HepG2 (cell line): Measurements from ENCODE around the gene SCUBE1. TPM values are rescaled to one million over a fixed set of nuclear protein-coding genes. Genes with fewer than 3 reads are reported as not detected.

Experiments used
- ATF7 ChIP-seq, 2 experiments: fragments of 450-650 bp in 1 of 2; sonication (generic) in 1 of 2; formaldehyde crosslinking in 1 of 2; IDR thresholded peaks; 2 replicates each; pipeline versions ENCODE4 v1.4.0 to v1.6.1; 2016 to 2020; ENCODE audit warnings: antibody characterized with exemption in 1 of 2, mild to moderate bottlenecking in 1 of 2, missing genetic modification reagents in 1 of 2
- ELF1 ChIP-seq: sonication (generic); formaldehyde crosslinking; IDR thresholded peaks from 2 replicates; pipeline ENCODE4 v1.4.0; 2020; ENCODE audit warnings: missing genetic modification reagents
- FOXC1 ChIP-seq: sonication (generic); formaldehyde crosslinking; IDR thresholded peaks from 2 replicates; pipeline ENCODE4 v1.8.0; 2022; ENCODE audit warnings: mild to moderate bottlenecking, missing genetic modification reagents, borderline replicate concordance
- NFIB ChIP-seq: sonication (generic); formaldehyde crosslinking; IDR thresholded peaks from 2 replicates; pipeline ENCODE4 v1.9.0; 2021; ENCODE audit warnings: missing genetic modification reagents, mild to moderate bottlenecking, borderline replicate concordance
- YEATS2 ChIP-seq: sonication (generic); formaldehyde crosslinking; IDR thresholded peaks from 2 replicates; pipeline ENCODE4 v1.4.0; 2020; ENCODE audit warnings: missing genetic modification reagents, borderline replicate concordance
- ZNF329 ChIP-seq: sonication (generic); formaldehyde crosslinking; IDR thresholded peaks from 2 replicates; pipeline ENCODE4 v1.9.0; 2021; ENCODE audit warnings: low read depth, mild to moderate bottlenecking, missing genetic modification reagents
- polyA plus RNA-seq, 8 experiments: library from polyadenylated mRNA; depleted of rRNA in 3 of 8; stranded (reverse) in 7 of 8; unstranded in 1 of 8; fragments of >200 nt; fragmentation: Illumina TruSeq in 4 of 8; extraction: Trizol in 4 of 8; gene quantifications; 2 replicates each; pipeline versions ENCODE4 v1.2.1 to v1.2.3, GENCODE V29; 2011 to 2016; ENCODE audit warnings: low read depth in 4 of 8, missing spikeins in 1 of 8, mixed read lengths in 1 of 8; ENCODE audit not compliant: insufficient read depth in 1 of 8
- total RNA-seq, 5 experiments: library from RNA; depleted of rRNA; stranded (reverse); fragments of >200 nt; fragmentation: Illumina TruSeq; extraction: Trizol; gene quantifications; 2 replicates each; pipeline ENCODE4 v1.2.3, GENCODE V29; 2016; ENCODE audit warnings: low read depth in 1 of 5
- TF ChIP-seq, protein P1 (sequence below): sonication (generic); formaldehyde crosslinking; IDR thresholded peaks from 2 replicates; pipeline ENCODE4 v1.5.0; 2020; ENCODE audit warnings: missing genetic modification reagents
- TF ChIP-seq, protein P2 (sequence below): sonication (generic); formaldehyde crosslinking; IDR thresholded peaks from 2 replicates; pipeline ENCODE4 v1.4.0; 2020; ENCODE audit warnings: low read depth, missing genetic modification reagents
- TF ChIP-seq, protein P3 (sequence below): sonication (generic); formaldehyde crosslinking; IDR thresholded peaks from 2 replicates; pipeline ENCODE4 v1.8.1; 2023; ENCODE audit warnings: missing genetic modification reagents, inconsistent platforms, borderline replicate concordance
- TF ChIP-seq, protein P4 (sequence below): sonication (generic); formaldehyde crosslinking; IDR thresholded peaks from 2 replicates; pipeline ENCODE4 v1.4.0; 2020; ENCODE audit warnings: missing genetic modification reagents
- TF ChIP-seq, protein P5 (sequence below): sonication (generic); formaldehyde crosslinking; IDR thresholded peaks from 2 replicates; pipeline ENCODE4 v1.5.1; 2020; ENCODE audit warnings: mild to moderate bottlenecking, moderate library complexity, missing genetic modification reagents
- TF ChIP-seq, protein P6 (sequence below): sonication (generic); formaldehyde crosslinking; IDR thresholded peaks from 2 replicates; pipeline ENCODE4 v1.8.1; 2023; ENCODE audit warnings: mild to moderate bottlenecking, missing genetic modification reagents, borderline replicate concordance
- TF ChIP-seq, protein P7 (sequence below): sonication (generic); formaldehyde crosslinking; IDR thresholded peaks from 2 replicates; pipeline ENCODE4 v1.9.0; 2021; ENCODE audit warnings: missing genetic modification reagents, borderline replicate concordance

Gene SCUBE1
- total and polyA plus RNA-seq, 2 of the 13 experiments (the other 11 are each of a cell fraction or from before 2014, with no cell fraction given): under 0.01 to 0.05 TPM

DNA sequence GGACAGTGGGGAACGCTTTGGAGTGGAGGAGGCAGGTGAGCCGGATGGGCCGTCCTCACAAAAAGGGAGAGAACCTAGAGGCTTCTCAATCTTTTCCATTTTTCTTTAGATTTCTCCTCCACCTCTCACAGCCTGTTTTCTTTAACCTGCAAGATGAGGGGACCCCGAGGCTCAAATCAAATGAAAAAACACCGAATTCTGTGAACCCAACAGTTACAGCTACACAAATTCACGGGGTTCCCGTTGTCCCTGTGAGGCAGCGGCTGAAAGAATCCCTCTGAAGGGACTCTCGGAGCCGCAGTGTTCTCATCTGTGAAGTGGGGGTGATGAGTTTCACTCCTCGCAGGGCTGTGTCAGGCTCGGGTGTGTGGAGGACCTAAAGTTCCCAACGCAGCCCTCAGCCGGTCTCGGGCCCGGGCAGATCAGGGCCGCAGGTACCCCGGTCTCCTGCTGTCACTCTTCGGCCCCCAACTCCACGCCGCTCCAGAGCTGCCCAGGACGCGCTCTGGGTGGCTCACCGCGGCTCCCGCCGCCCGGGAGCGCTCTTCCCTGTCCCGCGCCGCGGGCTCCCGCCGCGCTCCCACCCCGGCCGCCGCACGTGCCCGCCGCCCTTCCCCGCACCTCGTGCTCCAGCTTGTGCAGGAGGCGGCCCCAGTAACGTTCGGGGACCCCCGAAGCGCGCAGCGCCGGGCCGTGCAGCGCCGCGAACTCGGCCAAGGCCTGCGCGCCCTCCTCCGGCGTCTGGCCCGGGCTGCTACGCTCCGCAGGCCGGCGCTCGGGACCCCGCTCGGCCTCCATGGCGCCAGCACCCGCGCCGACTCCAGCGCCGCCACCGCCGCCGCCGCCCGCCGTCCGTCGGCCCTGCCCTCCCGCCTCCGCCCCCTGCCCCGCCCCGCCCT, 156.7 kb downstream of the SCUBE1 start, which contains the start of gene TTLL12 (continued):
- TF ChIP-seq, protein P1, sequence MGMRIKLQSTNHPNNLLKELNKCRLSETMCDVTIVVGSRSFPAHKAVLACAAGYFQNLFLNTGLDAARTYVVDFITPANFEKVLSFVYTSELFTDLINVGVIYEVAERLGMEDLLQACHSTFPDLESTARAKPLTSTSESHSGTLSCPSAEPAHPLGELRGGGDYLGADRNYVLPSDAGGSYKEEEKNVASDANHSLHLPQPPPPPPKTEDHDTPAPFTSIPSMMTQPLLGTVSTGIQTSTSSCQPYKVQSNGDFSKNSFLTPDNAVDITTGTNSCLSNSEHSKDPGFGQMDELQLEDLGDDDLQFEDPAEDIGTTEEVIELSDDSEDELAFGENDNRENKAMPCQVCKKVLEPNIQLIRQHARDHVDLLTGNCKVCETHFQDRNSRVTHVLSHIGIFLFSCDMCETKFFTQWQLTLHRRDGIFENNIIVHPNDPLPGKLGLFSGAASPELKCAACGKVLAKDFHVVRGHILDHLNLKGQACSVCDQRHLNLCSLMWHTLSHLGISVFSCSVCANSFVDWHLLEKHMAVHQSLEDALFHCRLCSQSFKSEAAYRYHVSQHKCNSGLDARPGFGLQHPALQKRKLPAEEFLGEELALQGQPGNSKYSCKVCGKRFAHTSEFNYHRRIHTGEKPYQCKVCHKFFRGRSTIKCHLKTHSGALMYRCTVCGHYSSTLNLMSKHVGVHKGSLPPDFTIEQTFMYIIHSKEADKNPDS (CRISPR knock-in tag): no peak
- no peak for TF ChIP-seq ATF7 (IDR thresholded peaks at IDR 0.05)
- no peak for TF ChIP-seq ATF7 (CRISPR knock-in tag; IDR thresholded peaks at IDR 0.05)
- no peak; the same call in 1 of the 2 replicates for TF ChIP-seq FOXC1 (CRISPR knock-in tag)
- no peak for TF ChIP-seq NFIB (CRISPR knock-in tag)
- no peak for TF ChIP-seq ELF1 (CRISPR knock-in tag)
- TF ChIP-seq, protein P2, sequence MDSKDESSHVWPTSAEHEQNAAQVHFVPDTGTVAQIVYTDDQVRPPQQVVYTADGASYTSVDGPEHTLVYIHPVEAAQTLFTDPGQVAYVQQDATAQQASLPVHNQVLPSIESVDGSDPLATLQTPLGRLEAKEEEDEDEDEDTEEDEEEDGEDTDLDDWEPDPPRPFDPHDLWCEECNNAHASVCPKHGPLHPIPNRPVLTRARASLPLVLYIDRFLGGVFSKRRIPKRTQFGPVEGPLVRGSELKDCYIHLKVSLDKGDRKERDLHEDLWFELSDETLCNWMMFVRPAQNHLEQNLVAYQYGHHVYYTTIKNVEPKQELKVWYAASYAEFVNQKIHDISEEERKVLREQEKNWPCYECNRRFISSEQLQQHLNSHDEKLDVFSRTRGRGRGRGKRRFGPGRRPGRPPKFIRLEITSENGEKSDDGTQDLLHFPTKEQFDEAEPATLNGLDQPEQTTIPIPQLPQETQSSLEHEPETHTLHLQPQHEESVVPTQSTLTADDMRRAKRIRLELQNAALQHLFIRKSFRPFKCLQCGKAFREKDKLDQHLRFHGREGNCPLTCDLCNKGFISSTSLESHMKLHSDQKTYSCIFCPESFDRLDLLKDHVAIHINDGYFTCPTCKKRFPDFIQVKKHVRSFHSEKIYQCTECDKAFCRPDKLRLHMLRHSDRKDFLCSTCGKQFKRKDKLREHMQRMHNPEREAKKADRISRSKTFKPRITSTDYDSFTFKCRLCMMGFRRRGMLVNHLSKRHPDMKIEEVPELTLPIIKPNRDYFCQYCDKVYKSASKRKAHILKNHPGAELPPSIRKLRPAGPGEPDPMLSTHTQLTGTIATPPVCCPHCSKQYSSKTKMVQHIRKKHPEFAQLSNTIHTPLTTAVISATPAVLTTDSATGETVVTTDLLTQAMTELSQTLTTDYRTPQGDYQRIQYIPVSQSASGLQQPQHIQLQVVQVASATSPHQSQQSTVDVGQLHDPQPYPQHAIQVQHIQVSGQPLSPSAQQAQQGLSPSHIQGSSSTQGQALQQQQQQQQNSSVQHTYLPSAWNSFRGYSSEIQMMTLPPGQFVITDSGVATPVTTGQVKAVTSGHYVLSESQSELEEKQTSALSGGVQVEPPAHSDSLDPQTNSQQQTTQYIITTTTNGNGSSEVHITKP (CRISPR knock-in tag): no peak
- TF ChIP-seq, protein P3, sequence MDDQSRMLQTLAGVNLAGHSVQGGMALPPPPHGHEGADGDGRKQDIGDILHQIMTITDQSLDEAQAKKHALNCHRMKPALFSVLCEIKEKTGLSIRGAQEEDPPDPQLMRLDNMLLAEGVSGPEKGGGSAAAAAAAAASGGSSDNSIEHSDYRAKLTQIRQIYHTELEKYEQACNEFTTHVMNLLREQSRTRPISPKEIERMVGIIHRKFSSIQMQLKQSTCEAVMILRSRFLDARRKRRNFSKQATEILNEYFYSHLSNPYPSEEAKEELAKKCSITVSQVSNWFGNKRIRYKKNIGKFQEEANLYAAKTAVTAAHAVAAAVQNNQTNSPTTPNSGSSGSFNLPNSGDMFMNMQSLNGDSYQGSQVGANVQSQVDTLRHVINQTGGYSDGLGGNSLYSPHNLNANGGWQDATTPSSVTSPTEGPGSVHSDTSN: no peak
- TF ChIP-seq, protein P4, sequence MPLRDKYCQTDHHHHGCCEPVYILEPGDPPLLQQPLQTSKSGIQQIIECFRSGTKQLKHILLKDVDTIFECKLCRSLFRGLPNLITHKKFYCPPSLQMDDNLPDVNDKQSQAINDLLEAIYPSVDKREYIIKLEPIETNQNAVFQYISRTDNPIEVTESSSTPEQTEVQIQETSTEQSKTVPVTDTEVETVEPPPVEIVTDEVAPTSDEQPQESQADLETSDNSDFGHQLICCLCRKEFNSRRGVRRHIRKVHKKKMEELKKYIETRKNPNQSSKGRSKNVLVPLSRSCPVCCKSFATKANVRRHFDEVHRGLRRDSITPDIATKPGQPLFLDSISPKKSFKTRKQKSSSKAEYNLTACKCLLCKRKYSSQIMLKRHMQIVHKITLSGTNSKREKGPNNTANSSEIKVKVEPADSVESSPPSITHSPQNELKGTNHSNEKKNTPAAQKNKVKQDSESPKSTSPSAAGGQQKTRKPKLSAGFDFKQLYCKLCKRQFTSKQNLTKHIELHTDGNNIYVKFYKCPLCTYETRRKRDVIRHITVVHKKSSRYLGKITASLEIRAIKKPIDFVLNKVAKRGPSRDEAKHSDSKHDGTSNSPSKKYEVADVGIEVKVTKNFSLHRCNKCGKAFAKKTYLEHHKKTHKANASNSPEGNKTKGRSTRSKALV (CRISPR knock-in tag): no peak
- TF ChIP-seq, protein P5, sequence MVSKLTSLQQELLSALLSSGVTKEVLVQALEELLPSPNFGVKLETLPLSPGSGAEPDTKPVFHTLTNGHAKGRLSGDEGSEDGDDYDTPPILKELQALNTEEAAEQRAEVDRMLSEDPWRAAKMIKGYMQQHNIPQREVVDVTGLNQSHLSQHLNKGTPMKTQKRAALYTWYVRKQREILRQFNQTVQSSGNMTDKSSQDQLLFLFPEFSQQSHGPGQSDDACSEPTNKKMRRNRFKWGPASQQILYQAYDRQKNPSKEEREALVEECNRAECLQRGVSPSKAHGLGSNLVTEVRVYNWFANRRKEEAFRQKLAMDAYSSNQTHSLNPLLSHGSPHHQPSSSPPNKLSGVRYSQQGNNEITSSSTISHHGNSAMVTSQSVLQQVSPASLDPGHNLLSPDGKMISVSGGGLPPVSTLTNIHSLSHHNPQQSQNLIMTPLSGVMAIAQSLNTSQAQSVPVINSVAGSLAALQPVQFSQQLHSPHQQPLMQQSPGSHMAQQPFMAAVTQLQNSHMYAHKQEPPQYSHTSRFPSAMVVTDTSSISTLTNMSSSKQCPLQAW (CRISPR knock-in tag): no peak
- no peak for TF ChIP-seq ZNF329
- TF ChIP-seq, protein P6, sequence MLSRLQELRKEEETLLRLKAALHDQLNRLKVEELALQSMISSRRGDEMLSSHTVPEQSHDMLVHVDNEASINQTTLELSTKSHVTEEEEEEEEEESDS (CRISPR knock-in tag): no peak
- TF ChIP-seq, protein P7, sequence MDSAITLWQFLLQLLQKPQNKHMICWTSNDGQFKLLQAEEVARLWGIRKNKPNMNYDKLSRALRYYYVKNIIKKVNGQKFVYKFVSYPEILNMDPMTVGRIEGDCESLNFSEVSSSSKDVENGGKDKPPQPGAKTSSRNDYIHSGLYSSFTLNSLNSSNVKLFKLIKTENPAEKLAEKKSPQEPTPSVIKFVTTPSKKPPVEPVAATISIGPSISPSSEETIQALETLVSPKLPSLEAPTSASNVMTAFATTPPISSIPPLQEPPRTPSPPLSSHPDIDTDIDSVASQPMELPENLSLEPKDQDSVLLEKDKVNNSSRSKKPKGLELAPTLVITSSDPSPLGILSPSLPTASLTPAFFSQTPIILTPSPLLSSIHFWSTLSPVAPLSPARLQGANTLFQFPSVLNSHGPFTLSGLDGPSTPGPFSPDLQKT: no peak
- no peak for TF ChIP-seq YEATS2
